BLaER1 (cell line): ENCODE data around the gene SF1.
A peak's percentile ranks its signal among the peaks of the same experiment; 100 is the strongest.

Source experiments
- H3K27ac ChIP-seq: shearing (Covaris generic); formaldehyde crosslinking; 2 replicates; pipeline ENCODE4 v1.8.1; 2022
- H3K27me3 ChIP-seq: shearing (Covaris generic); formaldehyde crosslinking; 2 replicates; pipeline ENCODE4 v1.8.1; 2022
- H3K36me3 ChIP-seq: shearing (Covaris generic); formaldehyde crosslinking; 2 replicates; pipeline ENCODE4 v1.8.1; 2022
- H3K4me1 ChIP-seq: shearing (Covaris generic); formaldehyde crosslinking; 2 replicates; pipeline ENCODE4 v1.8.1; 2022
- H3K4me2 ChIP-seq: shearing (Covaris generic); formaldehyde crosslinking; 2 replicates; pipeline ENCODE4 v1.8.1; 2022
- H3K4me3 ChIP-seq: shearing (Covaris generic); formaldehyde crosslinking; 2 replicates; pipeline ENCODE4 v1.8.1; 2022
- H3K9ac ChIP-seq: shearing (Covaris generic); formaldehyde crosslinking; 2 replicates; pipeline ENCODE4 v1.8.1; 2022
- H3K9me3 ChIP-seq: shearing (Covaris generic); formaldehyde crosslinking; 2 replicates; pipeline ENCODE4 v1.8.1; 2022
- H4K20me1 ChIP-seq: shearing (Covaris generic); formaldehyde crosslinking; 2 replicates; pipeline ENCODE4 v1.8.1; 2022
- Cebpa-rat ChIP-seq: shearing (Covaris generic); IDR thresholded peaks from 2 replicates; pipeline ENCODE4 v1.8.1; 2022

The SF1 gene

DNA sequence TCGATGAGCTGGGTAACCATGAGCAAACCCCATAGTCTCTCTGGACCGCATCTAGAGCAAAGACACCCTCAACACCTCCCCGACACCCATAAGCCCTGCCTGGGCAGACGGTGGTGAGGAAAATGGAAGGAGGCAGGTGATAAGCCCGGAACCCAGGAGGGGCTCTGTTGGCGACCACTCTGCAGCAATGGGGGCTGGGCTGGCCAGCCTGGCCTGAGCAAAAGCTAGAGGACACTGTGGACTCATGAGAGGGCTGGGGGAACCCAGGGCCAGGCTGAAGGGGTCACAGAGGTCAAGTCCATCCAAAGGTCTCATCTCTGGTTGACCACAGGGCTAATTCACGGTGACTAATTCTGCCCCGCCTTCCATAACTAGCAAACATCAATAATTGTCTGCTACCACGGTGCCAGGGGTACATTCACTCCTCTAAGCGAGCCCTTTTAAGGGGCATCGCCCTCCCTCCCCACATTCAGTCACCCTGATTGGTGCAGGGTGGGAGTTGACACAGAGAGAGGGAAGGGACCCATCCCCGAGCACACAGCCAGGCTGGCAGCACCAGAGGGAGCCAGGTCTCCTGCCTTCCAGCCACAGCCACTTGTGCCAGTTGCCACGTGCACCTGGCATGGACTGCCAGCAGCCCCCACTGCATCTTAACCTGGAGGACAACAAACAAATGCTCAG is 22.5 kb downstream of the SF1 start:
- H3K27me3 ChIP-seq, result no peaks in the 10 kb centered on the region
- peaks cover 10% of the 10 kb centered on the region for H4K20me1 ChIP-seq
- no peak overlapping the region for H3K4me3 ChIP-seq
- peak overlapping the region; percentile 56 for H3K27ac ChIP-seq
- TF ChIP-seq Cebpa-rat, result no peak
- H3K9me3 ChIP-seq, result no peaks in the 10 kb centered on the region
- peaks cover 66% of the 10 kb centered on the region for H3K4me1 ChIP-seq
- peaks cover 13% of the 10 kb centered on the region; the same call in 1 of the 2 replicates for H3K36me3 ChIP-seq
- no peak overlapping the region for H3K9ac ChIP-seq
- peak overlapping the region; percentile 23 for H3K4me2 ChIP-seq

DNA sequence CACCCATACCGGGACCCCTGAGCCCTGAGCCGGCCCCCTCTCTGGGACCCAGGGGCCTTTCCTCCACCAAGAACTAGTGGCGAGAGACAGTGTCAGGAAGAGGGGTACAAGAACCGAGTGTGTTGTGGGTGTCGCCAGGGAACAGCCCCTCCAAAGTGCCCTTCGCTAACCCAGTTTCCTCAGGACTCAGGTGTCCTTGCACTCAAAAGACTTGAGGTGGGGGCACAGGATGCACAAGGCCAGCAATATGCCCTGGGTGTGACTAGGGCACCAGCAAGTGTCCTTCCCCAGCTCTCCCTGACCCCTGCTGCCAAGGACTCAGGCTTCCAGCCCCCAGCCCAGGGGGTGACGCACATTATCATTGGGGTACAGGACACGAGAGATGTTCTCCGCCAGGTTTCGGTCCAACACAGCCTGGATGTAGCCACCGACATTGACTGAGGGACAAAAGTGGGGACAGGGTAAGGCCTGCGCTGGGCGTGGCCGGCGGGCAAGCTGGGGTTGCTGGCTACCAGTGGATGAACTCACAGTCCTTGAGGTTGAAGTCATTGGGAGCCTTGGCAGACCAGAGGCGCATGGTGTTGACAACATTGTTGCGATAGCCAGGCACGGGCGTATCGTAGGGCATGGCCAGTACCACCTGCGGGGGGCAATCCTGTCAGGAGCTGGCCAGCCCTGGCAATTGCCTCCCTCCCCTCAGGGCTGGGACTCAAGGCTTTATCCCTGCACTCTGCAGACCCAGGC is 23.3 kb downstream of the SF1 start:
- Histone ChIP-seq H3K4me3 (no peak overlapping the region), H3K27me3 (no peaks in the 10 kb centered on the region), H3K4me1 (peaks cover 66% of the 10 kb centered on the region), H3K36me3 (peaks cover 13% of the 10 kb centered on the region; the same call in 1 of the 2 replicates), H3K9ac (no peak overlapping the region), H3K9me3 (no peaks in the 10 kb centered on the region), H3K4me2 (no peak overlapping the region), H4K20me1 (peaks cover 3% of the 10 kb centered on the region), H3K27ac (peak overlapping the region; percentile 56; the same call in 1 of the 2 replicates)
- no peak for TF ChIP-seq Cebpa-rat

DNA sequence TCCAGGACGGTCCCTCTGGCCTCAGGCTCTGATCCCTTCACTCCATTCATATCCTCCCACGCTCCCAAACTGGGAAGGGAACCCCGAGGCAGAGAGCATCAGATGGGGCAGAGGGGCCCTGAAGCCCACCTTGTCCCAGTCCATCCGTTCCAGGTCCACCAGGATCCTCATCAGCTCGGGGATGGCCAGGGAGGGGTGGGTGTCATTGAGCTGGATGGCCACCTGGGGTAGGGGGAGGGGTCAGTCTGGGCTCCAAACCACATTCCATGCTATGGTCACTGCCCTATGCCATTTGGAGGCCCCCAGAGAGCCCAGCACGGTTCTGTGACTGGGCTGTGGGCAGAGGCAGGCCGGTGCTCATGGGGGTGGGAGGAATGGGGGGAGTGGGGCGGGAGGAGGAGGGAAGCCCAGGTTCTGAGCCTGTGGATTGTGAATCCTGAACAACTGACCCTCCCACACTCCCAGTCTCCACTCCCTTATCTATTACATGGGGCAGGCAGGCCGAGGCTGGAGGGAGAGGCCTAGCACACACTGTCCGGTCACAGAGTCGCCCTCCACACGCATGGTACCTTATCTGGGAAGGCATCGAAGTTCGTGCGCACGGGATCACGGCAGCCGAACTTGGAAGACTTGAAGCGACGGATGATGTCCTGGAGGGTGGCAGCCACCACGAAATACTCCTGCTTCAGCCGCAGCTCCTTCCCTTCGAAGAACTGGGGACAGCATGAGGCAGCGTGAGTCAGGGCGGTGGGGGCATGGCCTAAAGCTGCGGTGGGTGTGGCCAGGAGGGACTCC is 24.0 kb downstream of the SF1 start:
- H3K27me3 ChIP-seq, result no peaks in the 10 kb centered on the region
- no peak overlapping the region for H3K9ac ChIP-seq
- no peaks in the 10 kb centered on the region for H4K20me1 ChIP-seq
- H3K9me3 ChIP-seq, result no peaks in the 10 kb centered on the region
- 0 out of 2 replicates have a peak overlapping the region, but pooled peaks have one; percentile 26 for H3K27ac ChIP-seq
- TF ChIP-seq Cebpa-rat, result no peak
- H3K4me3 ChIP-seq, result no peak overlapping the region
- H3K36me3 ChIP-seq, result peaks cover 13% of the 10 kb centered on the region; the same call in 1 of the 2 replicates
- H3K4me2 ChIP-seq, result no peak overlapping the region
- H3K4me1 ChIP-seq, result peaks cover 59% of the 10 kb centered on the region

DNA sequence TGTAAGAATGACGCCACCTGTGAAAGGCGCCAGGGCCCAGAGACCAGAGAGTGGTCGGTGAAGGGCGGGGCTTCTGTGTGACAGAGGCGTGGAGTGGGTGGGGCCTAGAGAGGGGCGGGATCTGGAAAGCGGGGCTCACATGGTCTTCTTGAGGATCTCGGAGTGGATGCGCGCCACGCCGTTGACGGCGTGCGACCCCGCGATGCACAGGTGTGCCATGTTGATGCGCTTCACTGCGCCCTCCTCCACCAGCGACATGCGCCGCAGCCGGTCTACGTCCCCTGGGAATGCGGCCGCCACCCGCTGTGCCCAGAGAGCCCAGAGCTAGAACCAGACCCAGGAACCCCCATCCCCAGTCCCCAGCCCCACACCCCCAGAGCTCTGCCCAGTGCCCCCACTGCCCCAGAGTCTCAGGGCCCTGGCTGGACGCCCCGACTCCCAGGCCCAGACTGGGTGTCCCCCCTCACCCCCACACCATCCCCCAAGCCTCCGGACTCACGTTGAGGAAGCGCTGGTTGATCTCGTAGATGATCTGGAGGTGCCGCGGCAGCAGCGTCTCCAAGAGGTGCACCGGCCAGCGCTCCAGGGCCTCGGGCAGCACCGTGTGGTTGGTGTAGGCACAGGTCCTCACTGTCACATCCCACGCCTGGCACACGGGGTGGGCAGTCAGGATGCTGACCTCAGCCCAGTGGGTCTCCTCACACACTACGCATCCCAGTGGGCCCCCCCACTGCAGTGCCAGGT is 24.8 kb downstream of the SF1 start:
- Histone ChIP-seq H3K27ac (0 out of 2 replicates have a peak overlapping the region, but pooled peaks have one; percentile 26), H3K36me3 (peaks cover 13% of the 10 kb centered on the region; the same call in 1 of the 2 replicates), H3K9me3 (no peaks in the 10 kb centered on the region), H3K4me1 (peaks cover 51% of the 10 kb centered on the region), H3K4me3 (no peak overlapping the region), H4K20me1 (no peaks in the 10 kb centered on the region), H3K9ac (no peak overlapping the region), H3K4me2 (no peak overlapping the region; the same call in 1 of the 2 replicates), H3K27me3 (no peaks in the 10 kb centered on the region)
- no peak for TF ChIP-seq Cebpa-rat

DNA sequence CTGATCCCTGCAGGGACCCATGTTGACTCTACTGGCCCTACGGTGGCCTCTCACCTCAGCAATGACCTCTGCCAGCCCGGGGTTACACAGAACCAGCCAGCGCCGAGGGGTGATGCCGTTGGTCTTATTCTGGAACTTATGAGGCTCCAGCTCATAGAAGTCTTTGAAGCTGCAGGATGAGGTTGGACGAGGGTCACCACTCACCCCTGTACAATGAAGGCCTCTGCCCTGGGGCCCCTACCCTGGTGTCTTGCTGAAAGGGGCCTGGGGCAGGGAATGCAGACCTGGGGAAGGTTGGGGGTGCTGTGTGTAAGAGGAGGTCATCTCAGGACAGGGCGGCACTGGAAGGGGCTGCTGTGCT is 25.3 kb downstream of the SF1 start:
- Histone ChIP-seq H3K36me3 (peaks cover 13% of the 10 kb centered on the region; the same call in 1 of the 2 replicates), H3K27ac (0 out of 2 replicates have a peak overlapping the region, but pooled peaks have one; percentile 13), H3K4me1 (peaks cover 54% of the 10 kb centered on the region), H3K9me3 (no peaks in the 10 kb centered on the region), H3K4me2 (peak overlapping the region; percentile 25), H3K27me3 (no peaks in the 10 kb centered on the region), H4K20me1 (no peaks in the 10 kb centered on the region), H3K9ac (no peak overlapping the region), H3K4me3 (no peak overlapping the region)
- no peak for TF ChIP-seq Cebpa-rat

DNA sequence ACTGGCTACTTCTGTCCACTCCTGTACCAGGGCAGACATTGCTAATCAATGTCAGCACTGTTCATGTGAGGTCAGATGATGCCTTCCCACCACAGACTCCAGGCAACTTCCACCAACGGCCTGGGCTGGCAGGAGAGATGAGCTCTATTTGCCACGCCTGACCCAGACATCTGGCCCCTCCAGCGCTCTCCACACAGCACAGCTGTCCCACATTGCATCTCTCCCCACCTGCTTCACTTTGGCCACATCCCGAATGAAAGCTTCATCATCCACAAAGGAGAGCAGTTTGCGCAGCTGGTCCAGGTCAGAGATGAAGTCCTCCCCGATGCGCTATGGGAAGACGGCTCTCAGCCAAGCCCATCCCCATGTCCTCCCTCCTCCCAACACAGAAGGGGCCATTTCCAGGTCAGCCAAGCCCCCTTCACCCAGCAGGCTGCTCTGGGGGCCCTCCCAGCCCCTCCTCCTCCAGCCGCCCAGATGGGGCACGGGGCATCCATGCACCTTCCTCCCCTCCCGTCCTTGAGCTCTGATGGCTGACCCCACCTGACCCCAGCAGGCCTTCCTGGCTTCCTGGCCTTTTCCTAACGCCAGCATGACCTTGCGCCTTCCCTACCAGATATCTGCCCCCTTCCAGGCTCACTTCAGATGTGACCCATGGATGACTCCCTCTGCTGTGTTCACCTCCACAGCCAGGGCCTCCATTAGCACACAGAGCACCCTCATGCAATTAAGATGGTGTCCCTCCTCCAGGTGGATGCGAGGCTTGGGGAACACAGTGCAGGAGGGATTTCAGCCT is 26.0 kb downstream of the SF1 start:
- H3K4me1 ChIP-seq, result peaks cover 60% of the 10 kb centered on the region
- no peak for TF ChIP-seq Cebpa-rat
- peaks cover 13% of the 10 kb centered on the region; the same call in 1 of the 2 replicates for H3K36me3 ChIP-seq
- H3K27ac ChIP-seq, result peak overlapping the region; percentile 26; the same call in 1 of the 2 replicates
- no peak overlapping the region for H3K4me3 ChIP-seq
- no peak overlapping the region for H3K9ac ChIP-seq
- peak overlapping the region; percentile 36 for H3K4me2 ChIP-seq
- H4K20me1 ChIP-seq, result no peaks in the 10 kb centered on the region
- H3K9me3 ChIP-seq, result no peaks in the 10 kb centered on the region
- no peaks in the 10 kb centered on the region for H3K27me3 ChIP-seq

DNA sequence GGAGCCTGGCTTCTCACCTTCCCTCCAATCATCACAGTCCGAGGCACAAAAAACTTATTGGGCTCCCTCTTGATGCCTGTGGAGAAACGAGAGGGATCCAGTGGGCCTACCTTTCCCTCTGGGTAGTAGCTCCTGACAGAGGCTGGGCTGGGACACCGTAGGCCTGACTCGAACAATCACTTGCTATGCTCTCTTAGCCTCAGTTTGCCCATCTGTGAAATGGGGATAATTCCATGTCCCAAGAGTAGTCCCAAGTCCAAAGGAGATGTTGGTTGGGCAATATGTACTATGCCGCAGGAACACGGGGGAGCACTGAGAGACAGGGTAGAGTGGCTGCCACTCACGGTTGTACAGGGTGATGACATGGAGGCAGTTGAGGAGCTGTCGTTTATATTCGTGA is 26.8 kb downstream of the SF1 start:
- H3K9me3 ChIP-seq, result no peaks in the 10 kb centered on the region
- H3K27me3 ChIP-seq, result no peaks in the 10 kb centered on the region
- no peaks in the 10 kb centered on the region for H4K20me1 ChIP-seq
- H3K27ac ChIP-seq, result peak overlapping the region; percentile 4
- no peak overlapping the region for H3K4me3 ChIP-seq
- H3K4me2 ChIP-seq, result peak overlapping the region; percentile 20; the same call in 1 of the 2 replicates
- no peak overlapping the region for H3K9ac ChIP-seq
- peaks cover 62% of the 10 kb centered on the region for H3K4me1 ChIP-seq
- H3K36me3 ChIP-seq, result peaks cover 13% of the 10 kb centered on the region; the same call in 1 of the 2 replicates
- TF ChIP-seq Cebpa-rat, result no peak

DNA sequence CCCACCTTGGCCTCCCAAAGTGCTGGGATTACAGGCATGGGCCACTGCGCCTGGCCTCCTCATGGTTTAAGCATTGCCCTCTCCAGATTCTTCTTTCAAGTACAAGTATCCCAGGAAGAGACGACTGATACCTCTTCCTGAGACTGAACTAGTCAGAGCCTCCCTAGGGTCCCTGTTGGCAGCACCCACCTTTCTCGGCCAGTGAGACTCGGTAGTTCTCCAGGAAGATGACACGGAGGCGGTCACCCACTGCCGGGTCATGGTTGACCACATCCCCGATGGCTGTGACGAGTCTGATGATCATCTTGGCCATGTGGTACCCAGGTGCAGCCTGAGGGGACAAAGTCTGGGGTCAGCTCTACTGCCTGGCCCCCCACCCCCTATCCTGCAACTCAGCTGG is 27.2 kb downstream of the SF1 start:
- H3K27me3 ChIP-seq, result no peaks in the 10 kb centered on the region
- H3K4me2 ChIP-seq, result peak overlapping the region; percentile 20; the same call in 1 of the 2 replicates
- peak overlapping the region; percentile 4 for H3K27ac ChIP-seq
- TF ChIP-seq Cebpa-rat, result no peak
- H3K9me3 ChIP-seq, result no peaks in the 10 kb centered on the region
- no peak overlapping the region for H3K9ac ChIP-seq
- peaks cover 13% of the 10 kb centered on the region; the same call in 1 of the 2 replicates for H3K36me3 ChIP-seq
- H3K4me1 ChIP-seq, result peaks cover 62% of the 10 kb centered on the region
- H4K20me1 ChIP-seq, result no peaks in the 10 kb centered on the region
- no peak overlapping the region for H3K4me3 ChIP-seq
